ENCODE measurements around the gene HHIPL1.

GRCh38 chr14:99604278-99604765 is 40.6 kb upstream of the HHIPL1 start:
- TF ChIP-seq, protein P1, sequence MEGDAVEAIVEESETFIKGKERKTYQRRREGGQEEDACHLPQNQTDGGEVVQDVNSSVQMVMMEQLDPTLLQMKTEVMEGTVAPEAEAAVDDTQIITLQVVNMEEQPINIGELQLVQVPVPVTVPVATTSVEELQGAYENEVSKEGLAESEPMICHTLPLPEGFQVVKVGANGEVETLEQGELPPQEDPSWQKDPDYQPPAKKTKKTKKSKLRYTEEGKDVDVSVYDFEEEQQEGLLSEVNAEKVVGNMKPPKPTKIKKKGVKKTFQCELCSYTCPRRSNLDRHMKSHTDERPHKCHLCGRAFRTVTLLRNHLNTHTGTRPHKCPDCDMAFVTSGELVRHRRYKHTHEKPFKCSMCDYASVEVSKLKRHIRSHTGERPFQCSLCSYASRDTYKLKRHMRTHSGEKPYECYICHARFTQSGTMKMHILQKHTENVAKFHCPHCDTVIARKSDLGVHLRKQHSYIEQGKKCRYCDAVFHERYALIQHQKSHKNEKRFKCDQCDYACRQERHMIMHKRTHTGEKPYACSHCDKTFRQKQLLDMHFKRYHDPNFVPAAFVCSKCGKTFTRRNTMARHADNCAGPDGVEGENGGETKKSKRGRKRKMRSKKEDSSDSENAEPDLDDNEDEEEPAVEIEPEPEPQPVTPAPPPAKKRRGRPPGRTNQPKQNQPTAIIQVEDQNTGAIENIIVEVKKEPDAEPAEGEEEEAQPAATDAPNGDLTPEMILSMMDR (conservative IDR thresholded peaks at IDR 0.05; ENCODE audit: low read depth, low read length), result no peak
- TF ChIP-seq EZH2 (IDR thresholded peaks at IDR 0.05; ENCODE audit: borderline replicate concordance, low read depth, low read length, poor library complexity, severe bottlenecking), result no peak

Data from A673 (cell line).